ENCODE measurements around the gene ENO3. TPM values are rescaled to one million over a fixed set of nuclear protein-coding genes. Genes with fewer than 3 reads are reported as not detected.
"Not testable (repeated sequence)": the region's sequence is repeated elsewhere in the genome, so short reads cannot be mapped to it uniquely, and the experiment has no call there.

The ENO3 gene
- total RNA-seq = 0.15 and 2.6 TPM in 2 replicates

GRCh38 chr17:4950746-4951204 lies at the start of gene ENO3:
TSS of gene ENO3 (plus strand) at chr17:4951119. CDS start at chr17:4951830, 711 bp downstream.
- DNase-seq (ENCODE audit: extremely low read depth, low read depth, low spot score) = no peak

- no peak for DNase-seq (ENCODE audit: extremely low read depth, low read depth, low spot score)
These were observed 49.1 kb upstream of the ENO3 start for GRCh38 chr17:4901648-4902344.

- DNase-seq (ENCODE audit: extremely low read depth, low read depth, low spot score) = no peak
These were observed 48.4 kb upstream of the ENO3 start for GRCh38 chr17:4902540-4902939.

- DNase-seq (ENCODE audit: extremely low read depth, low read depth, low spot score) = no peak
These were observed 47.7 kb upstream of the ENO3 start, which contains the start of gene CHRNE for GRCh38 chr17:4903051-4903818. TSS of gene CHRNE (minus strand) at chr17:4903098. CDS start at chr17:4903063, 35 bp downstream.

GRCh38 chr17:4906642-4907041 lies 44.3 kb upstream of the ENO3 start:
- not testable (repeated sequence) for DNase-seq (ENCODE audit: extremely low read depth, low read depth, low spot score)

- DNase-seq (ENCODE audit: extremely low read depth, low read depth, low spot score) = no peak
These were observed 42.6 kb upstream of the ENO3 start for GRCh38 chr17:4908301-4908700.

- no peak for DNase-seq (ENCODE audit: extremely low read depth, low read depth, low spot score)
These were observed 42.0 kb upstream of the ENO3 start for GRCh38 chr17:4908711-4909496.

GRCh38 chr17:4913994-4914393 lies 36.9 kb upstream of the ENO3 start:
- DNase-seq (ENCODE audit: extremely low read depth, low read depth, low spot score) = no peak

GRCh38 chr17:4914551-4914950 lies 36.4 kb upstream of the ENO3 start:
- DNase-seq (ENCODE audit: extremely low read depth, low read depth, low spot score) = not testable (repeated sequence)

GRCh38 chr17:4919511-4920047 lies 31.3 kb upstream of the ENO3 start:
- DNase-seq (ENCODE audit: extremely low read depth, low read depth, low spot score) = no peak

- DNase-seq (ENCODE audit: extremely low read depth, low read depth, low spot score) = no peak
These were observed 30.4 kb upstream of the ENO3 start for GRCh38 chr17:4920351-4921048.

GRCh38 chr17:4921320-4921719 lies 29.6 kb upstream of the ENO3 start:
- DNase-seq (ENCODE audit: extremely low read depth, low read depth, low spot score) = no peak

GRCh38 chr17:4926577-4927335 lies 24.2 kb upstream of the ENO3 start:
- not testable (repeated sequence) for DNase-seq (ENCODE audit: extremely low read depth, low read depth, low spot score)

- no peak for DNase-seq (ENCODE audit: extremely low read depth, low read depth, low spot score)
These were observed 22.0 kb upstream of the ENO3 start for GRCh38 chr17:4928881-4929280.

- DNase-seq (ENCODE audit: extremely low read depth, low read depth, low spot score) = no peak
These were observed 19.0 kb upstream of the ENO3 start, which contains the start of gene GP1BA for GRCh38 chr17:4931963-4932362. TSS of gene GP1BA (plus strand) at chr17:4932277. CDS start at chr17:4932605, 328 bp downstream.

GRCh38 chr17:4932756-4933155 lies 18.2 kb upstream of the ENO3 start:
- no peak for DNase-seq (ENCODE audit: extremely low read depth, low read depth, low spot score)

- no peak for DNase-seq (ENCODE audit: extremely low read depth, low read depth, low spot score)
These were observed 17.3 kb upstream of the ENO3 start for GRCh38 chr17:4933646-4934045.

GRCh38 chr17:4934173-4934979 lies 16.5 kb upstream of the ENO3 start:
- DNase-seq (ENCODE audit: extremely low read depth, low read depth, low spot score) = no peak

- no peak for DNase-seq (ENCODE audit: extremely low read depth, low read depth, low spot score)
These were observed 15.3 kb upstream of the ENO3 start for GRCh38 chr17:4935650-4936049.

All from glomerular endothelial cell (primary cell).